SK-N-MC (cell line): ENCODE data around the gene MRPS17.

Experiments
- EZH2 ChIP-seq: fragments of 200-600 bp; sonication (generic); IDR thresholded peaks from one replicate; pipeline ENCODE4 v1.6.1; 2017; ENCODE audit warnings: antibody characterized with exemption
- FOXP2 ChIP-seq: optimal IDR thresholded peaks from 2 replicates; pipeline ENCODE3; 2011; ENCODE audit warnings: mild to moderate bottlenecking, moderate library complexity; ENCODE audit not compliant: insufficient read depth; ENCODE audit errors: extremely low read length, control extremely low read depth
- POLR2AphosphoS5 ChIP-seq: IDR thresholded peaks from 2 replicates; pipeline ENCODE4 v1.6.1; 2012; ENCODE audit warnings: mild to moderate bottlenecking, low read depth, low read length, borderline replicate concordance

GRCh38 chr7:55963584-55964168, 12.0 kb downstream of the MRPS17 start:
- TF ChIP-seq EZH2 = no peak
- TF ChIP-seq POLR2AphosphoS5 = no peak
- no peak for TF ChIP-seq FOXP2
